K562 (cell line): ENCODE data around the gene SMC6. TPM values are rescaled to one million over a fixed set of nuclear protein-coding genes. Genes with fewer than 3 reads are reported as not detected.

Experiments
- CUX1 ChIP-seq: fragments of 200-800 bp; sonication (Bioruptor generic); IDR thresholded peaks from 2 replicates; pipeline ENCODE4 v1.6.1; 2016; ENCODE audit warnings: missing genetic modification characterization, missing compliant biosample characterization
- DMBX1 ChIP-seq: fragments of 250-450 bp; sonication (Bioruptor Pico); IDR thresholded peaks from 2 replicates; pipeline ENCODE4 v1.8.0; 2022; ENCODE audit warnings: inconsistent platforms, mild to moderate bottlenecking, moderate library complexity, borderline replicate concordance
- MTF1 ChIP-seq: fragments of 250-450 bp; sonication (Bioruptor Pico); IDR thresholded peaks from 2 replicates; pipeline ENCODE4 v1.9.0; 2021; ENCODE audit warnings: moderate library complexity, mild to moderate bottlenecking, inconsistent platforms, borderline replicate concordance
- THRB ChIP-seq: fragments of 450-650 bp; formaldehyde crosslinking; conservative IDR thresholded peaks from 2 replicates; pipeline ENCODE4 v1.4.0; 2022; ENCODE audit warnings: mild to moderate bottlenecking, missing genetic modification characterization
- TRIM24 ChIP-seq, 2 experiments: fragments of 450-650 bp; IDR thresholded peaks; 2 replicates each; pipeline ENCODE4 v1.6.1; 2016
- ZNF282 ChIP-seq: sonication (generic); formaldehyde crosslinking; IDR thresholded peaks from 2 replicates; pipeline ENCODE4 v1.8.1; 2023; ENCODE audit warnings: missing genetic modification reagents
- polyA plus RNA-seq, 8 experiments: library from polyadenylated mRNA; depleted of rRNA in 4 of 8; stranded (reverse) in 5 of 8; unstranded in 3 of 8; fragments of >200 nt; fragmentation: Nextera tagmentation in 2 of 8; fragmentation: Illumina TruSeq in 1 of 8; extraction: Ambion mirVana in 2 of 8; extraction: Trizol in 1 of 8; gene quantifications; 2 replicates each; pipeline versions ENCODE4 v1.2.1 to v1.2.3, GENCODE V29; 2011 to 2014; ENCODE audit warnings: inconsistent platforms in 1 of 8, missing spikeins in 1 of 8
- total RNA-seq, 7 experiments: library from RNA; depleted of rRNA in 6 of 7; stranded (reverse); fragments of >200 nt in 6 of 7; fragmentation: Illumina TruSeq in 2 of 7; extraction: Trizol in 2 of 7; gene quantifications; 2 replicates each; pipeline versions ENCODE4 v1.2.1 to v1.2.3, GENCODE V29; 2011 to 2021; ENCODE audit warnings: low replicate concordance in 1 of 7
- TF ChIP-seq, protein P1 (sequence below): fragments of 250-450 bp; sonication (Bioruptor Pico); IDR thresholded peaks from 2 replicates; pipeline ENCODE4 v1.8.0; 2022; ENCODE audit warnings: moderate library complexity, mild to moderate bottlenecking, inconsistent platforms
- TF ChIP-seq, protein P2 (sequence below), 2 experiments: fragments of 450-650 bp in 1 of 2; sonication (generic) in 1 of 2; formaldehyde crosslinking in 1 of 2; IDR thresholded peaks; 2 replicates each; pipeline versions ENCODE4 v1.7.1 to v1.9.0; 2016 to 2022; ENCODE audit warnings: inconsistent platforms in 1 of 2, mild to moderate bottlenecking in 1 of 2, missing genetic modification reagents in 1 of 2

The SMC6 gene
- total and polyA plus RNA-seq, 9 of the 15 experiments (the other 6 are each of a cell fraction or from before 2014, with no cell fraction given) = 14.2 to 75.9 (median 47.7) TPM

- TF ChIP-seq CUX1 (CRISPR knock-in tag) = no peak
- TF ChIP-seq DMBX1 (CRISPR knock-in tag) = no peak
- no peak for TF ChIP-seq MTF1
- TF ChIP-seq, protein P1, sequence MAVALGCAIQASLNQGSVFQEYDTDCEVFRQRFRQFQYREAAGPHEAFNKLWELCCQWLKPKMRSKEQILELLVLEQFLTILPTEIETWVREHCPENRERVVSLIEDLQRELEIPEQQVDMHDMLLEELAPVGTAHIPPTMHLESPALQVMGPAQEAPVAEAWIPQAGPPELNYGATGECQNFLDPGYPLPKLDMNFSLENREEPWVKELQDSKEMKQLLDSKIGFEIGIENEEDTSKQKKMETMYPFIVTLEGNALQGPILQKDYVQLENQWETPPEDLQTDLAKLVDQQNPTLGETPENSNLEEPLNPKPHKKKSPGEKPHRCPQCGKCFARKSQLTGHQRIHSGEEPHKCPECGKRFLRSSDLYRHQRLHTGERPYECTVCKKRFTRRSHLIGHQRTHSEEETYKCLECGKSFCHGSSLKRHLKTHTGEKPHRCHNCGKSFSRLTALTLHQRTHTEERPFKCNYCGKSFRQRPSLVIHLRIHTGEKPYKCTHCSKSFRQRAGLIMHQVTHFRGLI (CRISPR knock-in tag) = no peak
- peak in 1 of 2 experiments; percentile 38; a peak in 1 of 4 replicates for TF ChIP-seq TRIM24 (IDR thresholded peaks at IDR 0.05)
- TF ChIP-seq, protein P2, sequence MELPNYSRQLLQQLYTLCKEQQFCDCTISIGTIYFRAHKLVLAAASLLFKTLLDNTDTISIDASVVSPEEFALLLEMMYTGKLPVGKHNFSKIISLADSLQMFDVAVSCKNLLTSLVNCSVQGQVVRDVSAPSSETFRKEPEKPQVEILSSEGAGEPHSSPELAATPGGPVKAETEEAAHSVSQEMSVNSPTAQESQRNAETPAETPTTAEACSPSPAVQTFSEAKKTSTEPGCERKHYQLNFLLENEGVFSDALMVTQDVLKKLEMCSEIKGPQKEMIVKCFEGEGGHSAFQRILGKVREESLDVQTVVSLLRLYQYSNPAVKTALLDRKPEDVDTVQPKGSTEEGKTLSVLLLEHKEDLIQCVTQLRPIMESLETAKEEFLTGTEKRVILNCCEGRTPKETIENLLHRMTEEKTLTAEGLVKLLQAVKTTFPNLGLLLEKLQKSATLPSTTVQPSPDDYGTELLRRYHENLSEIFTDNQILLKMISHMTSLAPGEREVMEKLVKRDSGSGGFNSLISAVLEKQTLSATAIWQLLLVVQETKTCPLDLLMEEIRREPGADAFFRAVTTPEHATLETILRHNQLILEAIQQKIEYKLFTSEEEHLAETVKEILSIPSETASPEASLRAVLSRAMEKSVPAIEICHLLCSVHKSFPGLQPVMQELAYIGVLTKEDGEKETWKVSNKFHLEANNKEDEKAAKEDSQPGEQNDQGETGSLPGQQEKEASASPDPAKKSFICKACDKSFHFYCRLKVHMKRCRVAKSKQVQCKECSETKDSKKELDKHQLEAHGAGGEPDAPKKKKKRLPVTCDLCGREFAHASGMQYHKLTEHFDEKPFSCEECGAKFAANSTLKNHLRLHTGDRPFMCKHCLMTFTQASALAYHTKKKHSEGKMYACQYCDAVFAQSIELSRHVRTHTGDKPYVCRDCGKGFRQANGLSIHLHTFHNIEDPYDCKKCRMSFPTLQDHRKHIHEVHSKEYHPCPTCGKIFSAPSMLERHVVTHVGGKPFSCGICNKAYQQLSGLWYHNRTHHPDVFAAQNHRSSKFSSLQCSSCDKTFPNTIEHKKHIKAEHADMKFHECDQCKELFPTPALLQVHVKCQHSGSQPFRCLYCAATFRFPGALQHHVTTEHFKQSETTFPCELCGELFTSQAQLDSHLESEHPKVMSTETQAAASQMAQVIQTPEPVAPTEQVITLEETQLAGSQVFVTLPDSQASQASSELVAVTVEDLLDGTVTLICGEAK (IDR thresholded peaks at IDR 0.05) = no peak
- TF ChIP-seq, protein P2 (CRISPR knock-in tag; IDR thresholded peaks at IDR 0.05) = no peak
- no peak for TF ChIP-seq ZNF282 (CRISPR knock-in tag)
- TF ChIP-seq THRB (CRISPR knock-in tag) = no peak
Observed at GRCh38 chr2:17643031-17643615, 110.5 kb downstream of the SMC6 start (continued).
